ENCODE measurements around the gene IPPK. TPM values are rescaled to one million over a fixed set of nuclear protein-coding genes. Genes with fewer than 3 reads are reported as not detected.

The IPPK gene
- total RNA-seq, 2 donors from 2014 or later = 10.3 to 14.0 TPM

- intact Hi-C loops (cut with DNase I) = no loop called here
- Histone ChIP-seq H3K27ac (no peak overlapping the region), H3K36me3 (no peaks in the 10 kb centered on the region), H3K4me3 (no peak overlapping the region), H3K4me1 (replicated peaks) (no peaks in the 10 kb centered on the region), H3K27me3 (replicated peaks; ENCODE audit: insufficient read depth) (no peaks in the 10 kb centered on the region), H3K9me3 (no peaks in the 10 kb centered on the region)
- 92% methylated on average over 11 of the region's 11 CpGs for WGBS
- no peak for DNase-seq (ENCODE audit: low spot score)
- TF ChIP-seq, protein P1, sequence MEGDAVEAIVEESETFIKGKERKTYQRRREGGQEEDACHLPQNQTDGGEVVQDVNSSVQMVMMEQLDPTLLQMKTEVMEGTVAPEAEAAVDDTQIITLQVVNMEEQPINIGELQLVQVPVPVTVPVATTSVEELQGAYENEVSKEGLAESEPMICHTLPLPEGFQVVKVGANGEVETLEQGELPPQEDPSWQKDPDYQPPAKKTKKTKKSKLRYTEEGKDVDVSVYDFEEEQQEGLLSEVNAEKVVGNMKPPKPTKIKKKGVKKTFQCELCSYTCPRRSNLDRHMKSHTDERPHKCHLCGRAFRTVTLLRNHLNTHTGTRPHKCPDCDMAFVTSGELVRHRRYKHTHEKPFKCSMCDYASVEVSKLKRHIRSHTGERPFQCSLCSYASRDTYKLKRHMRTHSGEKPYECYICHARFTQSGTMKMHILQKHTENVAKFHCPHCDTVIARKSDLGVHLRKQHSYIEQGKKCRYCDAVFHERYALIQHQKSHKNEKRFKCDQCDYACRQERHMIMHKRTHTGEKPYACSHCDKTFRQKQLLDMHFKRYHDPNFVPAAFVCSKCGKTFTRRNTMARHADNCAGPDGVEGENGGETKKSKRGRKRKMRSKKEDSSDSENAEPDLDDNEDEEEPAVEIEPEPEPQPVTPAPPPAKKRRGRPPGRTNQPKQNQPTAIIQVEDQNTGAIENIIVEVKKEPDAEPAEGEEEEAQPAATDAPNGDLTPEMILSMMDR (IDR thresholded peaks at IDR 0.05) = no peak
- TF ChIP-seq POLR2A (IDR thresholded peaks at IDR 0.05) (no peak), POLR2AphosphoS5 (IDR thresholded peaks at IDR 0.05) (no peak)
Measured at GRCh38 chr9:92647671-92648473, 22.1 kb downstream of the IPPK start.

GRCh38 chr9:92645041-92645440 lies 24.9 kb downstream of the IPPK start:
- WGBS = 100% methylated on average over 4 of the region's 4 CpGs
- H3K4me3 ChIP-seq = no peak overlapping the region
- DNase-seq (ENCODE audit: low spot score) = no peak
- intact Hi-C loops (cut with DNase I) = no loop called here
- TF ChIP-seq POLR2A (IDR thresholded peaks at IDR 0.05) (no peak), POLR2AphosphoS5 (IDR thresholded peaks at IDR 0.05) (no peak)
- TF ChIP-seq, protein P1 (IDR thresholded peaks at IDR 0.05) = no peak
- H3K36me3 ChIP-seq = peaks cover 0 to 3% of the 10 kb centered on the region in 2 donors
- H3K27me3 ChIP-seq (replicated peaks; ENCODE audit: insufficient read depth) = no peaks in the 10 kb centered on the region
- H3K27ac ChIP-seq = no peak overlapping the region
- H3K9me3 ChIP-seq = no peaks in the 10 kb centered on the region
- H3K4me1 ChIP-seq (replicated peaks) = no peaks in the 10 kb centered on the region

GRCh38 chr9:92644278-92644677 lies 25.7 kb downstream of the IPPK start:
- 96% methylated on average over 7 of the region's 7 CpGs for WGBS
- H3K27ac ChIP-seq = no peak overlapping the region
- intact Hi-C loops (cut with DNase I) = no loop called here
- H3K4me1 ChIP-seq (replicated peaks) = no peaks in the 10 kb centered on the region
- no peaks in the 10 kb centered on the region for H3K27me3 ChIP-seq (replicated peaks; ENCODE audit: insufficient read depth)
- H3K36me3 ChIP-seq = peaks cover 0 to 3% of the 10 kb centered on the region in 2 donors
- H3K4me3 ChIP-seq = no peak overlapping the region
- no peak for TF ChIP-seq POLR2A (IDR thresholded peaks at IDR 0.05)
- TF ChIP-seq, protein P1 (IDR thresholded peaks at IDR 0.05) = no peak
- no peak for TF ChIP-seq POLR2AphosphoS5 (IDR thresholded peaks at IDR 0.05)
- no peak for DNase-seq (ENCODE audit: low spot score)
- H3K9me3 ChIP-seq = no peaks in the 10 kb centered on the region

DNA sequence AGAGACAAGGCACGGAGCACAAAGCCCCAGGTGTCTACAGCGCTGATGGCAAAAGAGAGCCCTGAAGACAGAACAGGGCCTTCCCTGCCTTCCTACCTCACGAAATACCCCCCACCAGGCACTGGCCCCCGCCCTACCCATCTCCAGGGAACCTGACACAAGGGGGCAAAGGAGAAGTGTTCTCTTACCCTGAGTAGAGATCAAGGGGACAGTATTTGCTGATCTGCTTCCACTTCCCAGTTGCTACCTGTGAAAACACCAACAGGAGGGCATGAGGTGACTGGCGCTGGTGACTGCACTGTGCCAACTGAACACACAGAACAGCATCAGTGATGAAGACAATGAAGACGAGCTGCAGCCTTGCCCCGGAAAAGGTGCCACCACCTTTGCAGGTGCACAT lies 27.4 kb downstream of the IPPK start:
- Histone ChIP-seq H3K36me3 (peaks cover 0 to 6% of the 10 kb centered on the region in 2 donors), H3K27me3 (replicated peaks; ENCODE audit: insufficient read depth) (no peaks in the 10 kb centered on the region), H3K9me3 (no peaks in the 10 kb centered on the region), H3K4me1 (replicated peaks) (no peaks in the 10 kb centered on the region), H3K27ac (no peak overlapping the region), H3K4me3 (no peak overlapping the region)
- no peak for DNase-seq (ENCODE audit: low spot score)
- TF ChIP-seq POLR2AphosphoS5 (IDR thresholded peaks at IDR 0.05) (no peak), POLR2A (IDR thresholded peaks at IDR 0.05) (no peak)
- TF ChIP-seq, protein P1 (IDR thresholded peaks at IDR 0.05) = no peak
- intact Hi-C loops (cut with DNase I) = no loop called here
- WGBS = 98% methylated on average over 7 of the region's 7 CpGs

GRCh38 chr9:92642041-92642451 lies 27.9 kb downstream of the IPPK start:
- DNase-seq (ENCODE audit: low spot score) = no peak
- Histone ChIP-seq H3K27ac (no peak overlapping the region), H3K4me1 (replicated peaks) (no peaks in the 10 kb centered on the region), H3K27me3 (replicated peaks; ENCODE audit: insufficient read depth) (no peaks in the 10 kb centered on the region), H3K4me3 (no peak overlapping the region), H3K36me3 (peaks cover 0 to 7% of the 10 kb centered on the region in 2 donors), H3K9me3 (no peaks in the 10 kb centered on the region)
- intact Hi-C loops (cut with DNase I) = no loop called here
- WGBS = 89% methylated on average over 8 of the region's 8 CpGs
- no peak for TF ChIP-seq POLR2A (IDR thresholded peaks at IDR 0.05)
- TF ChIP-seq, protein P1 (IDR thresholded peaks at IDR 0.05) = no peak
- TF ChIP-seq POLR2AphosphoS5 (IDR thresholded peaks at IDR 0.05) = no peak

All from prostate gland (tissue), 2 donors.